WI38 (cell line): ENCODE measurements around the gene CAMK2D.

Experiments used
- H3K4me3 ChIP-seq: 2 replicates; pipeline ENCODE4 v1.5.1; 2011; ENCODE audit warnings: low read depth, mild to moderate bottlenecking, control low read depth, low read length
- CTCF ChIP-seq: IDR thresholded peaks from 2 replicates; pipeline ENCODE4 v1.5.1; 2012; ENCODE audit warnings: low read depth, mild to moderate bottlenecking, control low read depth, low read length

CAMK2D gene

GRCh38 chr4:113757486-113757885 is 4.1 kb downstream of the CAMK2D start:
- no peak for TF ChIP-seq CTCF
- H3K4me3 ChIP-seq: no peak overlapping the region

GRCh38 chr4:113756005-113756410 is 5.5 kb downstream of the CAMK2D start:
- TF ChIP-seq CTCF: no peak
- H3K4me3 ChIP-seq: no peak overlapping the region

- TF ChIP-seq CTCF: no peak
Measured at GRCh38 chr4:113750734-113751133, 10.8 kb downstream of the CAMK2D start.

GRCh38 chr4:113750296-113750695 is 11.2 kb downstream of the CAMK2D start:
- no peak for TF ChIP-seq CTCF
- H3K4me3 ChIP-seq: no peak overlapping the region

More at GRCh38 chr4:113750734-113751133, 10.8 kb downstream of the CAMK2D start:
- no peak overlapping the region for H3K4me3 ChIP-seq

GRCh38 chr4:113749178-113749577 is 12.4 kb downstream of the CAMK2D start:
- TF ChIP-seq CTCF: no peak
- H3K4me3 ChIP-seq: no peak overlapping the region

GRCh38 chr4:113747949-113748348 is 13.6 kb downstream of the CAMK2D start:
- no peak for TF ChIP-seq CTCF

GRCh38 chr4:113745711-113746110 is 15.8 kb downstream of the CAMK2D start:
- no peak for TF ChIP-seq CTCF
- H3K4me3 ChIP-seq: no peak overlapping the region

More at GRCh38 chr4:113747949-113748348, 13.6 kb downstream of the CAMK2D start:
- H3K4me3 ChIP-seq: no peak overlapping the region
